GM12878 (cell line): Measurements from ENCODE around the gene MFSD1. TPM values are rescaled to one million over a fixed set of nuclear protein-coding genes. Genes with fewer than 3 reads are reported as not detected.
A peak's percentile ranks its signal among the peaks of the same experiment; 100 is the strongest.

Source experiments
- ATAC-seq: fragments of 200-7000 bp; cut with Tn5 transposase; 3 replicates; pipeline ENCODE4 v1.9.1; 2020; ENCODE audit warnings: mild to moderate bottlenecking, moderate library complexity
- BruUV-seq: library from RNA; stranded (reverse); fragments of 400-500 nt; replicated peaks from 2 replicates; lab custom pipeline; 2021; lab: Mats Ljungman, UMichigan
- CTCF ChIA-PET: fragments of 300-600 bp; sonication (Branson Sonifier 250); formaldehyde crosslinking; extraction: SDS; loops from one replicate; lab custom pipeline; 2021; ENCODE audit warnings: inconsistent platforms; lab: Yijun Ruan, JAX
- POLR2A ChIA-PET: fragments of 350-600 bp; formaldehyde crosslinking; extraction: SDS; loops from one replicate; lab custom pipeline; 2021; ENCODE audit warnings: inconsistent platforms; lab: Charles Lee
- RAD21 ChIA-PET: fragments of 300-600 bp; sonication (Branson Sonifier 250); formaldehyde crosslinking; loops from one replicate; lab custom pipeline; 2023; ENCODE audit warnings: antibody characterized with exemption; ENCODE audit not compliant: unreplicated experiment; lab: Charles Lee
- SMC1A ChIA-PET: fragments of 300-600 bp; sonication (Branson Sonifier 250); formaldehyde crosslinking; loops from one replicate; lab custom pipeline; 2023; ENCODE audit not compliant: unreplicated experiment, uncharacterized antibody; lab: Charles Lee
- DNase-seq: peaks from one replicate; pipeline ENCODE4 v3.0.0-alpha.2; 2011; ENCODE audit warnings: low read depth, low spot score
- FAIRE-seq: peaks from 3 replicates; lab custom pipeline; 2011; peaks lifted over from hg19 to GRCh38; lab: Jason Lieb, UNC
- H2AFZ ChIP-seq: 2 replicates; pipeline ENCODE4 v1.6.0; 2011; ENCODE audit warnings: low read depth, low read length, control low read depth; ENCODE audit not compliant: control insufficient read depth
- H3K27ac ChIP-seq: 2 replicates; pipeline ENCODE4 v1.5.1; 2011; ENCODE audit warnings: control low read depth; ENCODE audit not compliant: control insufficient read depth, insufficient read depth
- H3K27me3 ChIP-seq, 2 experiments: replicated peaks in 1 of 2; 2 replicates each; pipeline versions ENCODE4 v1.6.0 to v1.6.1; 2011; ENCODE audit warnings: low read length in 1 of 2; ENCODE audit not compliant: control insufficient read depth in 2 of 2, insufficient read depth in 2 of 2
- H3K36me3 ChIP-seq, 2 experiments: 2 replicates each; pipeline ENCODE4 v1.5.1; 2011; ENCODE audit warnings: low read length in 1 of 2; ENCODE audit not compliant: control insufficient read depth in 2 of 2, insufficient read depth in 2 of 2
- H3K4me1 ChIP-seq: 2 replicates; pipeline ENCODE4 v1.6.1; 2011; ENCODE audit warnings: mild to moderate bottlenecking, low read length, moderate library complexity, mixed read lengths; ENCODE audit not compliant: control insufficient read depth, insufficient read depth
- H3K4me2 ChIP-seq: 2 replicates; pipeline ENCODE4 v1.6.0; 2011; ENCODE audit warnings: control low read depth; ENCODE audit not compliant: control insufficient read depth, insufficient read depth
- H3K4me3 ChIP-seq: fragments of 200-600 bp; sonication (generic); 2 replicates; pipeline ENCODE4 v1.5.1; 2016
- H3K79me2 ChIP-seq: 2 replicates; pipeline ENCODE4 v1.6.0; 2011; ENCODE audit warnings: low read length; ENCODE audit not compliant: control insufficient read depth, insufficient read depth
- H3K9ac ChIP-seq: 2 replicates; pipeline ENCODE4 v1.8.0; 2011; ENCODE audit warnings: low read length, control low read depth, mixed read lengths; ENCODE audit not compliant: control insufficient read depth, insufficient read depth
- H3K9me3 ChIP-seq: replicated peaks from 3 replicates; pipeline ENCODE4 v1.5.1; 2011; ENCODE audit warnings: mild to moderate bottlenecking, low read length; ENCODE audit not compliant: control insufficient read depth, insufficient read depth
- H4K20me1 ChIP-seq: 2 replicates; pipeline ENCODE4 v1.6.0; 2011; ENCODE audit not compliant: control insufficient read depth, insufficient read depth
- JUNB ChIP-seq: IDR thresholded peaks from 2 replicates; pipeline ENCODE4 v1.6.1; 2016; ENCODE audit warnings: antibody characterized with exemption, mild to moderate bottlenecking
- MEF2A ChIP-seq: IDR thresholded peaks from 2 replicates; pipeline ENCODE4 v1.6.1; 2011; ENCODE audit warnings: low read depth, mild to moderate bottlenecking, low read length, moderate library complexity; ENCODE audit not compliant: insufficient read depth
- MTA2 ChIP-seq: fragments of 450-650 bp; IDR thresholded peaks from 2 replicates; pipeline ENCODE4 v1.6.1; 2016; ENCODE audit warnings: low read depth, mild to moderate bottlenecking, moderate library complexity
- NFIC ChIP-seq: IDR thresholded peaks from 2 replicates; pipeline ENCODE4 v1.6.1; 2012; ENCODE audit warnings: low read depth, mild to moderate bottlenecking, inconsistent platforms, low read length, moderate library complexity
- TCF7 ChIP-seq: IDR thresholded peaks from 2 replicates; pipeline ENCODE4 v1.6.1; 2014; ENCODE audit warnings: antibody characterized with exemption, borderline replicate concordance
- WGBS: methylation state at CpG from one replicate; pipeline ENCODE4 v1.1.6; 2016; ENCODE audit warnings: low lambda C conversion rate; ENCODE audit not compliant: insufficient replicate concordance, insufficient coverage; ENCODE audit errors: missing lambda C conversion rate; 5-methylcytosine and 5-hydroxymethylcytosine counted together
- in situ Hi-C: fragments of 300-500 bp; cut with MboI; formaldehyde crosslinking; loops from 9 replicates; pipeline ENCODE4 v1.14.3; 2018; ENCODE audit warnings: mixed read lengths
- intact Hi-C: fragments of 100-400 bp; cut with micrococcal nuclease; formaldehyde crosslinking; loops from one replicate; pipeline ENCODE4 v1.14.2; 2022; ENCODE audit not compliant: unreplicated experiment
- polyA plus RNA-seq, 11 experiments: library from polyadenylated mRNA; depleted of rRNA in 4 of 11; unstranded in 6 of 11; stranded (reverse) in 5 of 11; fragments of >200 nt; fragmentation: Nextera tagmentation in 4 of 11; fragmentation: Illumina TruSeq in 1 of 11; extraction: Ambion mirVana in 4 of 11; extraction: Trizol in 1 of 11; gene quantifications; 1 replicate in 1 of 11; 2 replicates in 10 of 11; pipeline versions ENCODE4 v1.2.1 to v1.2.3, GENCODE V29; 2011 to 2016; ENCODE audit warnings: inconsistent platforms in 2 of 11, missing spikeins in 2 of 11, low read depth in 1 of 11
- total RNA-seq, 4 experiments: library from RNA; depleted of rRNA in 3 of 4; stranded (reverse); fragments of >200 nt in 3 of 4; fragmentation: Illumina TruSeq in 1 of 4; extraction: Trizol in 1 of 4; gene quantifications; 2 replicates each; pipeline versions ENCODE4 v1.2.1 to v1.2.3, GENCODE V29; 2013 to 2021
- TF ChIP-seq, protein P1 (sequence below): IDR thresholded peaks from 2 replicates; pipeline ENCODE4 v1.6.1; 2012; ENCODE audit warnings: low read length, inconsistent platforms
- TF ChIP-seq, protein P2 (sequence below): fragments of 450-650 bp; IDR thresholded peaks from 2 replicates; pipeline ENCODE4 v1.6.1; 2017; ENCODE audit warnings: mild to moderate bottlenecking

The MFSD1 gene
- total and polyA plus RNA-seq, 10 of the 15 experiments (the other 5 are each of a cell fraction or from before 2014, with no cell fraction given) = 7.3 to 41.7 (median 28.6) TPM

DNA sequence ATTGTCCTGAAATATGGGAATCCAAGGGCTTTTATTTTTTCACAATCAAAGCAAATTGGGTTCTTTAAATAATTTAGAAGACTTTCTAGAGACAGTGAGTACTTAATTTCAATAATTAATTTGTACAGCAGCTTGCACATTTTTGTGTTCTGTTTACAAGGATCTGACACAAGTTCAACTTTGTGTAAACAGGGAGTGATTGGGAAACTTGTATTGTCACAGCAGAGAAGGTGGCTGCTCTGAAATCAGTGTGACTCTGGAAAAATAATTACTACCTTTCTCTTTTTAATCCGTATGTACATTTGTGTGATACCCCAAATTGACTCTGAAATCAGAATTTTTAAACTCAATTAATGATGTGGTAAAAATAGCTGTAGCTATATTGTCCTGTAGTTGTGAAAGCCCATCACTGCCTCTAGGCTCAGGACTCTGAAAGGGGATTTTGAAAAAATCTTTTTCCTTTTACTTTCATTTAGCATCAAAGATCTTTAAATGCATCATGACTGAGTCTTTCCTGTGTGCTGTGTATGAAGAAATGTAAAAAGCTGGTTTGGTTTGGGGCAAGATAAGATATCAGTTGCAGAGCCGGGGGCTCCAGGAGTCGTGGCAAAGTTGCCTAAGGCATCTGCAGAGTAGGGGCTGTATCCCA, 45.1 kb downstream of the MFSD1 start:
- Histone ChIP-seq H3K79me2 (no peaks in the 10 kb centered on the region), H3K9me3 (no peaks in the 10 kb centered on the region)
- POLR2A ChIA-PET = interaction anchor here (0.6 kb wide), 1 partner anchor 689 kb away, joined by 6 read pairs; no protein-coding TSS in a partner anchor

More for the DNA sequence above, 45.1 kb downstream of the MFSD1 start:
- ATAC-seq (peak; percentile 93), FAIRE-seq (no peak), DNase-seq (peak; percentile 15)
- Histone ChIP-seq H3K27me3 (no peaks in the 10 kb centered on the region), H3K27ac (peak overlapping the region; percentile 64; the same call in 1 of the 2 replicates), H3K36me3 (no peaks in the 10 kb centered on the region), H3K4me3 (no peak overlapping the region), H3K4me1 (peaks cover 9% of the 10 kb centered on the region), H4K20me1 (no peaks in the 10 kb centered on the region), H2AFZ (peak overlapping the region; percentile 88), H3K4me2 (peak overlapping the region; percentile 62), H3K9ac (peak overlapping the region; percentile 36; the same call in 1 of the 2 replicates)
- RAD21 ChIA-PET = interaction anchor here (0.8 to 4.0 kb wide), 8 partner anchors 10 to 1365 kb away, joined by 3 to 62 read pairs (median 4); no protein-coding TSS in a partner anchor
- SMC1A ChIA-PET = interaction anchor here (0.6 to 3.0 kb wide), 10 partner anchors 10 to 958 kb away, joined by 3 to 41 read pairs (median 4); no protein-coding TSS in a partner anchor
- WGBS = 12% methylated on average over 3 of the region's 3 CpGs
- intact Hi-C loops = loop anchor here (1.0 to 10.0 kb wide), 3 partner anchors 218 to 958 kb away; partner anchors contain the start of gene IQCJ
- TF ChIP-seq, protein P1, sequence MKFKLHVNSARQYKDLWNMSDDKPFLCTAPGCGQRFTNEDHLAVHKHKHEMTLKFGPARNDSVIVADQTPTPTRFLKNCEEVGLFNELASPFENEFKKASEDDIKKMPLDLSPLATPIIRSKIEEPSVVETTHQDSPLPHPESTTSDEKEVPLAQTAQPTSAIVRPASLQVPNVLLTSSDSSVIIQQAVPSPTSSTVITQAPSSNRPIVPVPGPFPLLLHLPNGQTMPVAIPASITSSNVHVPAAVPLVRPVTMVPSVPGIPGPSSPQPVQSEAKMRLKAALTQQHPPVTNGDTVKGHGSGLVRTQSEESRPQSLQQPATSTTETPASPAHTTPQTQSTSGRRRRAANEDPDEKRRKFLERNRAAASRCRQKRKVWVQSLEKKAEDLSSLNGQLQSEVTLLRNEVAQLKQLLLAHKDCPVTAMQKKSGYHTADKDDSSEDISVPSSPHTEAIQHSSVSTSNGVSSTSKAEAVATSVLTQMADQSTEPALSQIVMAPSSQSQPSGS = 0 out of 2 replicates have a peak, but pooled peaks have one; percentile 32
- peak; percentile 30; the same call in 1 of the 2 replicates for TF ChIP-seq TCF7
- TF ChIP-seq MTA2 = no peak
- 0 out of 2 replicates have a peak, but pooled peaks have one; percentile 16 for TF ChIP-seq MEF2A
- peak; percentile 69 for TF ChIP-seq JUNB
- TF ChIP-seq, protein P2, sequence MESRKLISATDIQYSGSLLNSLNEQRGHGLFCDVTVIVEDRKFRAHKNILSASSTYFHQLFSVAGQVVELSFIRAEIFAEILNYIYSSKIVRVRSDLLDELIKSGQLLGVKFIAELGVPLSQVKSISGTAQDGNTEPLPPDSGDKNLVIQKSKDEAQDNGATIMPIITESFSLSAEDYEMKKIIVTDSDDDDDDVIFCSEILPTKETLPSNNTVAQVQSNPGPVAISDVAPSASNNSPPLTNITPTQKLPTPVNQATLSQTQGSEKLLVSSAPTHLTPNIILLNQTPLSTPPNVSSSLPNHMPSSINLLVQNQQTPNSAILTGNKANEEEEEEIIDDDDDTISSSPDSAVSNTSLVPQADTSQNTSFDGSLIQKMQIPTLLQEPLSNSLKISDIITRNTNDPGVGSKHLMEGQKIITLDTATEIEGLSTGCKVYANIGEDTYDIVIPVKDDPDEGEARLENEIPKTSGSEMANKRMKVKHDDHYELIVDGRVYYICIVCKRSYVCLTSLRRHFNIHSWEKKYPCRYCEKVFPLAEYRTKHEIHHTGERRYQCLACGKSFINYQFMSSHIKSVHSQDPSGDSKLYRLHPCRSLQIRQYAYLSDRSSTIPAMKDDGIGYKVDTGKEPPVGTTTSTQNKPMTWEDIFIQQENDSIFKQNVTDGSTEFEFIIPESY = no peak
- 0 out of 2 replicates have a peak, but pooled peaks have one; percentile 33 for TF ChIP-seq NFIC
- in situ Hi-C loops = loop anchor here (5.0 kb wide), 2 partner anchors 410 to 970 kb away; no protein-coding TSS in a partner anchor
- CTCF ChIA-PET = interaction anchor here (0.8 to 7.3 kb wide), 23 partner anchors 9 to 957 kb away, joined by 3 to 141 read pairs (median 4); no protein-coding TSS in a partner anchor
- BruUV-seq = no TSS peak
